Rectal smooth muscle tissue (tissue), 1 donor: ENCODE measurements around the gene PCNX2.

Experiments
- H3K27ac ChIP-seq: one replicate; pipeline ENCODE4 v1.7.0; 2013; ENCODE audit warnings: low read depth, low read length, inconsistent platforms
- H3K27me3 ChIP-seq: one replicate; pipeline ENCODE4 v1.7.0; 2013; ENCODE audit warnings: low read length; ENCODE audit not compliant: control insufficient read depth, insufficient read depth
- H3K36me3 ChIP-seq: one replicate; pipeline ENCODE4 v1.7.0; 2013; ENCODE audit warnings: low read length; ENCODE audit not compliant: control insufficient read depth, insufficient read depth
- H3K4me1 ChIP-seq: one replicate; pipeline ENCODE4 v1.7.0; 2013; ENCODE audit warnings: low read length; ENCODE audit not compliant: control insufficient read depth, insufficient read depth
- H3K4me3 ChIP-seq: one replicate; pipeline ENCODE4 v1.7.0; 2013; ENCODE audit warnings: low read length
- H3K9ac ChIP-seq: one replicate; pipeline ENCODE4 v1.7.0; 2013; ENCODE audit warnings: low read length

Gene PCNX2

DNA sequence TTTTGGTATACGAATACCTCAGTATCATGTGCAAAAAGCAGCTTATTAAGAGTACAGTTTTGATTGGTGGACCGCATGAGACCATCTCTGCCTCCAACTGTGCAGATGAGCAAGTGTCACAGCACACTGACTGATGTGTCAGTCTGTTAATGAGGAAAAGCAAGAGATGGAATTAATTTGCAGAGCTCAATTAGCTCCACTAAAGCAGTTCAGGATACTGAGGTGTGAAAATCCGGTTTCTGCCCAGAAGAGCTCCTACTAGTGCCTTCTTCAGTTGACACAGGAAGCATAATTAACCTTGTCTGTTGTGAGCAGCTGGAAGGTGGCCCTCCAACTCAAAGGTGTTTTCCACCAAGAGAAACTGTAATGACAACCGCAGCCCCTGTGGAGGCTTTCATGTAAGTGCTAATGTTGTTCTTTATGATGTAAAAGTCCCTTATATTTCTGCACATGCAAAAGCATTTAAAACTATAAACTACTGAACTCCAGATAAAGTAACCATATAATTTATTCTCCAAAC lies 44.3 kb downstream of the PCNX2 start:
- Histone ChIP-seq H3K4me1 (no peaks in the 10 kb centered on the region), H3K27ac (no peak overlapping the region), H3K4me3 (no peak overlapping the region), H3K36me3 (no peaks in the 10 kb centered on the region), H3K9ac (no peak overlapping the region), H3K27me3 (no peaks in the 10 kb centered on the region)

DNA sequence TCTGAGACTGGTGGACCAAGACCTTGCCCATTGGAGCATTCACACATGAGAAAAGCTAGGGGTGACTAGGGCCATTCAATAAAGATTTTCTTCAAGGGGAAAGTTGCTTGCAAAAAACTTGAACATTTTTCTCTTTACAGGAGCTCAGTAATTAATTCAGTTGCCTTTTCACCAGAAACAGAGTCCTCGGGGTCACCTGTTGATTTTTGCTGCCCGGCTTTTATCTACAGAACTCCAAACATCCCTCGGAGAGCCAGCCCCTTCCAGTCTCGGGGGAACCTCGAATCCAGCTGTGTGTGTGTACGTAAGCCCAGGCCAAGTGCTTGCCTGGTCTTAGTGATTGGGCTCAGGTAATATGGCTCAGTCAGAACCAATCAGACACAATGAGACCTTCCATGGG lies 47.5 kb downstream of the PCNX2 start:
- H3K36me3 ChIP-seq, result no peaks in the 10 kb centered on the region
- no peaks in the 10 kb centered on the region for H3K4me1 ChIP-seq
- no peaks in the 10 kb centered on the region for H3K27me3 ChIP-seq

DNA sequence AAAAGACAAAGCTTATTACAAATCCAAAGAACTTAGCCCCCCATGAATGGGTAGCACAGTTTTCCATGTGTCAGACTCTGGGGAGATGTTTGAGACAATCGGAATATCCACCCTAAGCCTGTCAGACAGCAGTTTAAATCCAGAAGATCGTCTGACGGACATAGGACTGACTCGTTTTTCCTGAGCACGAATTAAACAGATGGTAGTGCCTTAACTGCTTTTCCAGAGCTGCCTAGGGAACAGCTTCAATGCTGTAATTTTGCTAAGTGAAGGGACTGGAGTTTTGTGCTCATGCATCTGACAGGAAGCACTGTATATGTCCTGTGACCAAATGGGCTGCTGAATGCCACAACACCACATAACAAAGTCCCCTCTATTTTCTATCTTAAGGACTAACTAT lies 48.6 kb downstream of the PCNX2 start:
- Histone ChIP-seq H3K9ac (no peak overlapping the region), H3K4me3 (no peak overlapping the region), H3K27me3 (no peaks in the 10 kb centered on the region), H3K4me1 (no peaks in the 10 kb centered on the region), H3K36me3 (no peaks in the 10 kb centered on the region), H3K27ac (no peak overlapping the region)

More for the DNA sequence above, 47.5 kb downstream of the PCNX2 start:
- Histone ChIP-seq H3K27ac (no peak overlapping the region), H3K4me3 (no peak overlapping the region), H3K9ac (no peak overlapping the region)

DNA sequence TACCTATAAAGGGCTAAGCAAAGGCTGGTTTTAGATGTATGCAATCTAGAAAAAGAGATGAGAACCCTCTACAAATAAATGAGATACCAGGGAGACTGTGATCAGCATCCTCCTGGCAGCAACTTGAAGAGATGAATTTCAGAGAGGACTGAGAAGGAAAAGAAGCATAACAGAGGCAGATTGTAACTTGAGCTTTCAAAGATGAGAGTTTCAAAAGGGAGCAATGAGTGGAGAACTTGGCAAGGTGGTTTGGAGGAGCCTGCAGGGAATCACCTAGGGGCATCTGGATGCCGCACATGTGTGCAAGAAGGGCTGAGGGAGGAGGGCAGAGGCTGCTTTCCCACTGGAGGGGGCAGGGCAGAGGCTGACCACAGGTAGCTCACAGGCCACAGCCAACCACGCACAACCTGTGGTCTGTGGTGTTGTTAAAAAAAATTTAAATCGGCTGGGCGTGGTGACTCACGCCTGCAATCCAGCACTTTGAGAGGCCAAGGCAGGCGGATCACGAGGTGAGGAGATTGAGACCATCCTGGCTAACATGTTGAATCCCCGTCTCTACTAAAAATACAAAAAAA lies 50.2 kb downstream of the PCNX2 start:
- Histone ChIP-seq H3K9ac (no peak overlapping the region), H3K27ac (no peak overlapping the region), H3K36me3 (no peaks in the 10 kb centered on the region), H3K27me3 (no peaks in the 10 kb centered on the region), H3K4me3 (no peak overlapping the region), H3K4me1 (no peaks in the 10 kb centered on the region)

DNA sequence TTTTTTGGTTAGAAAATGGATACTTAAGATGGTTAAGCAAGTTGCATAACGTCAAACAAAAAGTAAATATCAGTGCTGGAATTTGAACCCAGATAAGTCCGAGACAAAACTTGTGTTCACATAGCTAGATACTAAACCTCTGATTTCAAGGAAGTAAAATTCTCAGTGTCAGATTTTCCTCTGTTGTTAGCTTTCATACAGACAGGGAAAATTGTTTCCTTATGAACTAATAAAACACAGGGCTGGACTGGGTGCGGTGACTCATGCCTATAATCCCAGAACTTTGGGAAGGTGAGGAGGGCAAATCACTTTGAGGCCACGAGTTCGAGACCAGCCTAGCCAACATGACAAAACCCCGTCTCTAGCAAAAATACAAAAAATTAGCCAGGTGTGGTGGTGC lies 51.3 kb downstream of the PCNX2 start:
- Histone ChIP-seq H3K4me3 (no peak overlapping the region), H3K27ac (no peak overlapping the region), H3K4me1 (no peaks in the 10 kb centered on the region), H3K27me3 (no peaks in the 10 kb centered on the region), H3K9ac (no peak overlapping the region), H3K36me3 (no peaks in the 10 kb centered on the region)

DNA sequence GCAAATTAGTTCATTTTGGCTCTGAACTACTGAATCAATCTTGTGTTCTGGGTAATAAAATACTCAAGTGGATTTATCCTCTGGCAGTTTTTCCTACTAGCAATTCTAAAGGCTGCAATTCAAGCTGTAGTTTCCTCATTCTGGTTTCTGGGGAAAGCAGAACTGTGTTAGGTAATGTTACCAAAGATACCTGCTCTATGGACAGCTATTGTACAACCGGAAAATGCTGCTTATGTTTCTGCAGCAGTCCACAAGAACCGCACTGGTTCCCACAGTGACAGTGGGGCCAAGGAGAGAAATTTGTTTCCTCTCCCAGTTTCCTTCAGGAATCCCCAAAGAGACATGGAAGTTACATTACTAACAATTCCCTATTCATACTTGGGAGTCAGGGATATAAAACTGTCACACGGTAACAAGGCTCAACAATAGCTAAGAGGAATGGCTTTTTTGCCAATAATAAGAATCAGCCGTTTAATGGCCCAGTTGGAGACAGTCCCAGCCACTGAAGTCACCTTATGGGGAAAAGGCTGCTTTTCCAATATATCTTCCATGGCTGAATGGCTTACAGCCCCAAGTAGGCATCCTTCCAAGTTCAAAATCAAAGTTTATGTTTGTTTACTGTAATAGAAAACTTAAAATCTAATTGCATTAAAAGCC lies 52.6 kb downstream of the PCNX2 start:
- Histone ChIP-seq H3K27ac (no peak overlapping the region), H3K4me3 (no peak overlapping the region), H3K9ac (no peak overlapping the region), H3K36me3 (no peaks in the 10 kb centered on the region), H3K27me3 (no peaks in the 10 kb centered on the region), H3K4me1 (no peaks in the 10 kb centered on the region)

DNA sequence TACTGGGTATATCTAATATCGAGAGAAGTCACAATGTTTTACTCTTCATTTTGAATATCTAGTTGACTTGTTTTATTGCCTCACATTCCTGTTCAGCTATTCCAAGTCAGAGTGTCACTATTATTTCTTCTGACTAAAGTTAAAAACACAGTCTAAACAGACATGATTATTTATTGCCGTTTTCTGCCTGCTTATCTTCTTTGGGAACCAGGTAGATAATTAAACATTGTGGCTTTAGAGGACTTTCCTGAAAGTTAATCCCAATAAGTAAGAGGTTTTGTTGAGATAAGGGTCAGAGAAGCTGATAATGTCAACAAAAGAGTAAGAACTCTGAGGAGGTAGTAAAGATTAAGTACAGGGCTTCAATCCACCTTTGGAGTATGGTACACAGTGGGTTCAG lies 53.8 kb downstream of the PCNX2 start:
- H3K4me3 ChIP-seq, result no peak overlapping the region
- no peaks in the 10 kb centered on the region for H3K36me3 ChIP-seq
- no peaks in the 10 kb centered on the region for H3K4me1 ChIP-seq
- no peaks in the 10 kb centered on the region for H3K27me3 ChIP-seq
- H3K9ac ChIP-seq, result no peak overlapping the region
- H3K27ac ChIP-seq, result no peak overlapping the region

DNA sequence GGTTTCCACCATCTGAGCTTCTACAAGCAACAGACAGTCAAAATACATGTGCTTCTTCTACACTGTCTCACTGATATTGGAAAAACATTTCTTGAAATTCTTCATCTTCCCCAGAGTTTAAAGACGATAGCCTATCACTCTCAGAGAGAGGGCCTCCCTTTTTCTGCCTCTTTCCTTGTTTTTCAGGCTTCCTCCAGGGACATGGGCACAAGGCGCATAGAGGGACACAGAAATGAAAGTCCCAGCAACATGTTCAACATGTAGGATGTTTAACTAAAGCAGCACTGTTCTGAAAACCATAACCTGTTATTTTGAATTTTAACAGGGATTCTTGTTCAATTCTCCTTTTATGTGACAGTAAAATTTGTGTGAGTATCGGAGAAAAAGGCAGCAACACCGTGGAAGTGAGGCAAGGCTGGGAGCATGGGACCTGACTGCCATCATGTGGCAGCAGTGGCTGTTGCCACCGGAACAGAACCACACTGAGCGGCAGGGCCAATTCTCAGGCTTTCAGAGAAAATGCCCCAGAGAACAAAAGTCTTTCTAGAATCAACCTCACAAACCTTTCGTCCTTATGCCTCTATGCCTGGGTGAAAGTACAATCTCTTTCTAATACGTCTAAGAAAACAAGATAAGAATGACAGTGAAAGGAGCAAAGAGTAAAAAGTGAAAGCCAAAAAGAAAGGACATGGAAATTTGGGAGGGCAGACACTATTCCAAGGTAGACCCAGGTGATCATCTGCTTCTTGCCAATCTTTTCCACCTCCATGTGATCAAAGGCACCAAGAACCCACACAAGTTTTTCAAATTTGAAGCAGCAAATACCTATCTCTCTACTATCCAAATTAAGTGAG lies 54.5 kb downstream of the PCNX2 start:
- Histone ChIP-seq H3K4me3 (no peak overlapping the region), H3K27ac (no peak overlapping the region), H3K4me1 (no peaks in the 10 kb centered on the region), H3K36me3 (no peaks in the 10 kb centered on the region), H3K27me3 (no peaks in the 10 kb centered on the region), H3K9ac (no peak overlapping the region)

DNA sequence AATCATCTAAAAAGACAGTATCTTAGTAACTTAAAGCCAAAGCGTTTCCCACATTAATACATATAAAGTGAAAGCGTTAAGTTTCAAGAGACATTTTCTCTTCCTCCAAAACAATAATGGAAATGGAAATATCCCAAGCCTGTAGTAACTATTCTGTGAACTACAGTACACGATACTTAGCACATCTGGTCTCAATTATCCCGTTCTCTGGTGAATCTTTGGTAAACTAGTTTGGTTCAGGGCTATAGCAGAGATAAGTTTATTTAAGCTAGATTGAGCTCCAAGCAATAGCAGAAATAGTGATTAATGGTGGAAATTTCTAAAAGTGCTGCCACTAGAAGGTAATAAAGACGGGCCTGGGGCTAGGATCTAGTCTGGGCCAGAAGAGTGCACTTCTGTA lies 55.2 kb downstream of the PCNX2 start:
- Histone ChIP-seq H3K4me1 (no peaks in the 10 kb centered on the region), H3K27ac (no peak overlapping the region), H3K4me3 (no peak overlapping the region)

DNA sequence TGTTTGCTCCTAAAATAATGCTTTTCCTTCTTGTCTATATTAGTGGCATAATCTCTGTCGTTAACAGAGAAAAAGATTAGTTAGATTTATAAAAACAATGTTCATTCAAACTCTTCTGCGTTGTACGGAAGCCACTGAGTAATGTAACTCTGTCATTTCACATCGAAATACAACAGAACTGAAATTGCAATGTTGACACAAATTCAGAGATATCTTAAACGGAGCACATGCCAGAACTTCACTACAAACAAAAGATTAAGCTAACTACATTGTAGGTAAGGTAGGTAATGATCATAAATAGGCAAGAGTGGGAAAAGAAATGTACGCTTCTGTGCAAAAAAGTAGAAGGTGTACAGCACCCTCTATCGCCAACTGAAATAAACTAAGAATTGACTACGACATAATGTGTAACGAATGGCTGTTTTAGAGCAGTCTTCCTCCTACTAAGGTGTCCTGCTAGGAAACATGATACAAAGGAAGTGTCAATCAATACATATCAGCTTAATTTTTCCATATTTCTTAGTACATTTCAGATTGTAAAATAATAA lies 56.6 kb downstream of the PCNX2 start:
- Histone ChIP-seq H3K27me3 (no peaks in the 10 kb centered on the region), H3K4me3 (no peak overlapping the region), H3K36me3 (no peaks in the 10 kb centered on the region), H3K27ac (no peak overlapping the region), H3K9ac (no peak overlapping the region), H3K4me1 (no peaks in the 10 kb centered on the region)

More for the DNA sequence above, 55.2 kb downstream of the PCNX2 start:
- H3K27me3 ChIP-seq, result no peaks in the 10 kb centered on the region
- H3K9ac ChIP-seq, result no peak overlapping the region
- H3K36me3 ChIP-seq, result no peaks in the 10 kb centered on the region

DNA sequence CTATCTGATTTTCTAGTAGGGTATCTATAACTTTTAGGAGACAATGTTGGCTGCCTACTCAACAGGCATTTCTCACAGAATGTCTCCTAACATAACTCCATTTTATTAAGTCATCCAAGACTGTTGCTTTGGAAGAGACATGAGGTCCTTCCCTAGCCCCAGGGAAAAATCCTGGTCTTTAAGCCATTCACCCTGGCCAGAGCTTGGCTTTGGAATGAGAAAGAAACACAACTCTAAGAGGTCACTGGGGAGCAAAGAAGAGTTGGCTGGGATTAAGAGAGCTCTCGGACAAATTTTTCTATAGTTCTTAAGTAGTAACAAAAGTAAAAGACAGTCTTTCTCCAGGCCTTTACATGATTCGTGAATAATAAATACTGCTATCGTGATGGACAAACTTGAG lies 57.9 kb downstream of the PCNX2 start:
- H3K36me3 ChIP-seq, result no peaks in the 10 kb centered on the region
- no peaks in the 10 kb centered on the region for H3K27me3 ChIP-seq
- H3K4me3 ChIP-seq, result no peak overlapping the region
- no peak overlapping the region for H3K27ac ChIP-seq
- H3K4me1 ChIP-seq, result no peaks in the 10 kb centered on the region
- no peak overlapping the region for H3K9ac ChIP-seq

DNA sequence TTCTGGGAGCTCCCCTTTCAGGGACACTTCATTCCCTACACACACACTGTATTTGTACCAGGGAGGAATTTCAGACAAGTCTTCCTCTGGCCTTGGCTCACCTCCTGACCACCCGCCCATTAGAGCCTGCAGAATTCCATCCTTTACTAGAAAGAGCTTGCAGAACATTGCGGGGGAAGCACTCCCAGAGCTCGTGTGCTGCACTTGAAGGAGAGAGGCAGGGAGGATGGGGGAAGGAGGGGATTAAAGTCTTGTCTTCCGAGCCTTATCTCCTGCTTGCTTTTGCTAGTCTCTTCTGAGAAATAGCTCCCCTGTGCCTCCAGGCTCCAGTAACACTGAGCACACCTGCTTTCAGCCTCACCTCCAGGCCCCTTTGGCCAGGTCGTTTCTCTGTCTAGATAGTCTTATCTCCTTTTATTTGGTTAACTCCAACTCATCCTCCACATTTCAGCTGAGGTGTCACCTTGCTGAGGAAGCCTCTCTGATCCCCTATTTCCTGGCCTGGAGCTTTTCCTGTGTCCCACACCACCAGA lies 62.0 kb downstream of the PCNX2 start:
- H3K4me3 ChIP-seq, result no peak overlapping the region
- H3K4me1 ChIP-seq, result no peaks in the 10 kb centered on the region
- no peaks in the 10 kb centered on the region for H3K27me3 ChIP-seq
- H3K36me3 ChIP-seq, result no peaks in the 10 kb centered on the region
- H3K27ac ChIP-seq, result no peak overlapping the region
- no peak overlapping the region for H3K9ac ChIP-seq
